Daoy (cell line): ENCODE results near the gene RGS3. TPM values are rescaled to one million over a fixed set of nuclear protein-coding genes. Genes with fewer than 3 reads are reported as not detected.

ENCODE experiments used
- DNase-seq: peaks from one replicate; pipeline ENCODE4 v3.0.0-alpha.2; 2015; ENCODE audit warnings: low read depth
- total RNA-seq: library from RNA; depleted of rRNA; stranded (reverse); fragments of >200 nt; shearing (Covaris generic); gene quantifications from 2 replicates; pipeline ENCODE4 v1.2.3, GENCODE V29; 2014

RGS3 gene
- total RNA-seq, 1 experiment from 2014 or later, result 95.9 TPM

GRCh38 chr9:113465599-113466140 is 2.1 kb downstream of the RGS3 start:
- no peak for DNase-seq

- no peak for DNase-seq
Measured at GRCh38 chr9:113467183-113467582, 3.7 kb downstream of the RGS3 start.

GRCh38 chr9:113468716-113469448 is 5.4 kb downstream of the RGS3 start:
- DNase-seq, result no peak

GRCh38 chr9:113471143-113471542 is 7.6 kb downstream of the RGS3 start:
- no peak for DNase-seq

- no peak for DNase-seq
Measured at GRCh38 chr9:113471566-113471965, 8.0 kb downstream of the RGS3 start.

- DNase-seq, result no peak
Measured at GRCh38 chr9:113472199-113472598, 8.7 kb downstream of the RGS3 start.

- DNase-seq, result no peak
Measured at GRCh38 chr9:113474360-113475028, 11.0 kb downstream of the RGS3 start.

GRCh38 chr9:113475031-113475430 is 11.5 kb downstream of the RGS3 start:
- DNase-seq, result no peak

GRCh38 chr9:113475992-113476391 is 12.5 kb downstream of the RGS3 start:
- no peak for DNase-seq

GRCh38 chr9:113476511-113476916 is 13.0 kb downstream of the RGS3 start:
- no peak for DNase-seq

GRCh38 chr9:113477058-113477457 is 13.5 kb downstream of the RGS3 start:
- DNase-seq, result no peak

- DNase-seq, result no peak
Measured at GRCh38 chr9:113477661-113478060, 14.1 kb downstream of the RGS3 start.

GRCh38 chr9:113479174-113479621 is 15.7 kb downstream of the RGS3 start:
- no peak for DNase-seq

- no peak for DNase-seq
Measured at GRCh38 chr9:113480612-113481011, 17.1 kb downstream of the RGS3 start.

GRCh38 chr9:113481176-113481787 is 17.8 kb downstream of the RGS3 start:
- DNase-seq, result no peak

GRCh38 chr9:113482341-113482740 is 18.8 kb downstream of the RGS3 start:
- no peak for DNase-seq

- DNase-seq, result no peak
Measured at GRCh38 chr9:113482991-113483675, 19.6 kb downstream of the RGS3 start.

- no peak for DNase-seq
Measured at GRCh38 chr9:113483676-113484257, 20.2 kb downstream of the RGS3 start.

GRCh38 chr9:113484258-113484730 is 20.8 kb downstream of the RGS3 start:
- no peak for DNase-seq

- DNase-seq, result no peak
Measured at GRCh38 chr9:113485761-113486115, 22.2 kb downstream of the RGS3 start.

GRCh38 chr9:113486327-113486726 is 22.8 kb downstream of the RGS3 start:
- DNase-seq, result no peak

GRCh38 chr9:113488071-113488470 is 24.5 kb downstream of the RGS3 start:
- no peak for DNase-seq
